ENCODE measurements around the gene ABCB4. TPM values are rescaled to one million over a fixed set of nuclear protein-coding genes. Genes with fewer than 3 reads are reported as not detected.

The ABCB4 gene
- total RNA-seq, 4 donors from 2014 or later: 0.42 to 6.5 (median 1.1) TPM

DNA sequence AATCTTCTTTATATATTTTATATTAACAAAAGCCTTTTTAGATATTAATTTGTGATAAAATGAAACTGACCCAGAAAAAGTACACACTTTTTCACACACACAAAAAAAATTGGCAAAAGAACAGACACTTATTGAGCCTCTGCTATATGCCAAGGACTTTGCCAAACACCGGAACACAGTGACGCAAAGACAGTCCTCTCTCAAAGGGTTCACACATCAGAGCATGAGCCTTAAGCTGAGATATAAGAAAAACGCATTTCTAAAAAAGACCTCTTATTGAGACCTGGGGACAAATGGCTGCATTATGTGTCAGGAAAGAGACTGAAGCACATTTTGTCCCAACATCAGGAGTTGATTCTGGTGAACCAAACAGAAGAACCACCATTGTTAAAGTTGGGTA lies 24.0 kb upstream of the ABCB4 start:
- H3K9me3 ChIP-seq: no peaks in the 10 kb centered on the region
- no peak overlapping the region for H3K27ac ChIP-seq
- no peaks in the 10 kb centered on the region for H3K36me3 ChIP-seq
- 73 to 88% methylated on average over 3 of the region's 3 CpGs for WGBS, 2 donors (ENCODE audit: low coverage in 1 of 2)
- no peaks in the 10 kb centered on the region for H3K27me3 ChIP-seq
- TF ChIP-seq CTCF (IDR thresholded peaks at IDR 0.05) (no peak), EP300 (IDR thresholded peaks at IDR 0.05) (no peak), POLR2AphosphoS5 (IDR thresholded peaks at IDR 0.05) (no peak), POLR2A (IDR thresholded peaks at IDR 0.05) (no peak)
- ATAC-seq: no peak
- no peaks in the 10 kb centered on the region for H3K4me1 ChIP-seq
- H3K4me3 ChIP-seq: no peak overlapping the region

DNA sequence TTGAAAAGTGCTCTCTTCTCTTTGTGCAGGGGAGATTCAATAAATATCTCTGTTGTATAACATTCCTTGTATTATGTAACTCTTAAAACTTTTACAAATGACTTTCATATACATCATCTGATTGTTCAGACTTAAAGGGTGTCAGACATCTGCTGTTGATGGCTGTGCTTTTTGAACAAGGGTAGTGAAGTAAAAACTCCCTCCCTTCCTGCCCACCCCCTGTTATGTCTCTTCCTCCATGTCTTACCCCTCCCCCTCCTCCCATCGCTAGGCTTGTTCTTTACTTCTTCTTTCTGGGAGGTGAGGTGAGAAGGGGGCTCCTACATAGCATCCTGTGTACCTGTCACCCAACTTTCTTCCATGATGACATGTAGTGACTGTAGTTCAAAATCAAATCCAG lies 23.4 kb upstream of the ABCB4 start:
- no peaks in the 10 kb centered on the region for H3K27me3 ChIP-seq
- no peaks in the 10 kb centered on the region for H3K4me1 ChIP-seq
- no peak for ATAC-seq
- TF ChIP-seq POLR2AphosphoS5 (IDR thresholded peaks at IDR 0.05) (no peak), POLR2A (IDR thresholded peaks at IDR 0.05) (no peak), CTCF (IDR thresholded peaks at IDR 0.05) (no peak), EP300 (IDR thresholded peaks at IDR 0.05) (no peak)
- H3K9me3 ChIP-seq: no peaks in the 10 kb centered on the region
- 53 to 75% methylated on average over 1 of the region's 1 CpG for WGBS, 2 donors (ENCODE audit: low coverage in 1 of 2)
- H3K4me3 ChIP-seq: no peak overlapping the region
- H3K27ac ChIP-seq: no peak overlapping the region
- no peaks in the 10 kb centered on the region for H3K36me3 ChIP-seq

GRCh38 chr7:87497482-87497881 lies 22.0 kb upstream of the ABCB4 start:
- no peaks in the 10 kb centered on the region for H3K27me3 ChIP-seq
- no peak overlapping the region for H3K27ac ChIP-seq
- H3K9me3 ChIP-seq: no peaks in the 10 kb centered on the region
- H3K4me3 ChIP-seq: no peak overlapping the region
- no peak for TF ChIP-seq EP300 (IDR thresholded peaks at IDR 0.05)
- TF ChIP-seq POLR2AphosphoS5 (IDR thresholded peaks at IDR 0.05): no peak
- TF ChIP-seq POLR2A (IDR thresholded peaks at IDR 0.05): no peak
- TF ChIP-seq CTCF (IDR thresholded peaks at IDR 0.05): no peak
- H3K4me1 ChIP-seq: no peaks in the 10 kb centered on the region
- no peaks in the 10 kb centered on the region for H3K36me3 ChIP-seq
- WGBS, 2 donors (ENCODE audit: low coverage in 1 of 2): 83% methylated on average over 3 of the region's 3 CpGs; no CpG with 5 or more reads in 1 of the 2 donors
- ATAC-seq: no peak

- no peak overlapping the region for H3K4me3 ChIP-seq
- no peak for ATAC-seq
- H3K27me3 ChIP-seq: no peaks in the 10 kb centered on the region
- no peaks in the 10 kb centered on the region for H3K36me3 ChIP-seq
- H3K9me3 ChIP-seq: peaks cover 0 to 5% (median 0%) of the 10 kb centered on the region in 3 donors
- TF ChIP-seq EP300 (IDR thresholded peaks at IDR 0.05): no peak
- no peak for TF ChIP-seq CTCF (IDR thresholded peaks at IDR 0.05)
- TF ChIP-seq POLR2AphosphoS5 (IDR thresholded peaks at IDR 0.05): no peak
- no peak for TF ChIP-seq POLR2A (IDR thresholded peaks at IDR 0.05)
- no peaks in the 10 kb centered on the region for H3K4me1 ChIP-seq
- 63 to 85% methylated on average over 5 of the region's 5 CpGs for WGBS, 2 donors (ENCODE audit: low coverage in 1 of 2)
- no peak overlapping the region for H3K27ac ChIP-seq
Observed at GRCh38 chr7:87495366-87495765, 19.9 kb upstream of the ABCB4 start.

DNA sequence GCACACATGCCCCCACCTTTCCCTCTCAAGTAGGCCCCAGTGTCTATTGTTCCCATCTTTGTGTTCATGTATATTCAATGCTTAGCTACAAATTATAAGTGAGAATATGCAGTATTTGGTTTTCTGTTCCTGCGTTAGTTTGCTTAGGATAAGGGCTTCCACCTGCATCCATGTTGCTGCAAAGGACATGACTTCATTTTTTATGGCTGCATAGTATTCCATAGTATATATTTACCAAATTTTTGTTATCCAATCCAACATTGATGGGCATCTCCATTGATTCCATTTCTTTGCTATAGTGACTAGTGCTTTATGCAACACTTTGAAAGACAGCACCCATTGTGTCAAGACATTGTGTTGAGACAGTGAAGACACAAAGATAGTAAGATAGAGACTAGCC lies 19.0 kb upstream of the ABCB4 start:
- H3K4me1 ChIP-seq: no peaks in the 10 kb centered on the region
- ATAC-seq: no peak
- H3K36me3 ChIP-seq: no peaks in the 10 kb centered on the region
- H3K4me3 ChIP-seq: no peak overlapping the region
- 100% methylated on average over 1 of the region's 1 CpG for WGBS, 2 donors (ENCODE audit: low coverage in 1 of 2)
- TF ChIP-seq CTCF (IDR thresholded peaks at IDR 0.05) (no peak), POLR2AphosphoS5 (IDR thresholded peaks at IDR 0.05) (no peak), POLR2A (IDR thresholded peaks at IDR 0.05) (no peak), EP300 (IDR thresholded peaks at IDR 0.05) (no peak)
- H3K27ac ChIP-seq: no peak overlapping the region
- no peaks in the 10 kb centered on the region for H3K27me3 ChIP-seq
- H3K9me3 ChIP-seq: peaks cover 0 to 5% (median 0%) of the 10 kb centered on the region in 3 donors
